ENCODE results near the gene FFAR3.

Gene FFAR3

GRCh38 chr19:35342430-35342829, 15.8 kb upstream of the FFAR3 start:
- TF ChIP-seq EZH2 (optimal IDR thresholded peaks at IDR 0.05; ENCODE audit: low read depth, low read length) (no peak), EZH2phosphoT487 (IDR thresholded peaks at IDR 0.05; ENCODE audit: low read length) (no peak), CTCF (IDR thresholded peaks at IDR 0.05; ENCODE audit: low read length) (no peak)
- Histone ChIP-seq H3K9ac (ENCODE audit: low read length) (no peak overlapping the region), H3K27me3 (replicated peaks; ENCODE audit: insufficient read depth, low read length) (peaks cover 93% of the 10 kb centered on the region), H3K4me3 (ENCODE audit: low read length) (no peak overlapping the region), H3K27ac (ENCODE audit: low read length) (no peak overlapping the region), H2AFZ (ENCODE audit: low read length) (no peak overlapping the region), H3K9me2 (replicated peaks; ENCODE audit: insufficient read depth, low read length) (no peaks in the 10 kb centered on the region), H3K79me2 (ENCODE audit: low read length) (no peaks in the 10 kb centered on the region), H4K20me1 (ENCODE audit: insufficient read depth, low read length) (no peaks in the 10 kb centered on the region), H3K4me2 (ENCODE audit: low read depth, low read length) (no peak overlapping the region), H3K9me3 (replicated peaks; ENCODE audit: insufficient read depth, low read length) (no peaks in the 10 kb centered on the region), H3K4me1 (ENCODE audit: low read length) (no peaks in the 10 kb centered on the region), H3F3A (ENCODE audit: insufficient read depth, low read length) (no peaks in the 10 kb centered on the region), H3K36me3 (replicated peaks; ENCODE audit: insufficient read depth, low read length) (no peaks in the 10 kb centered on the region)
- DNase-seq, result no peak

- Histone ChIP-seq H3K79me2 (ENCODE audit: low read length) (no peaks in the 10 kb centered on the region), H3K9me3 (replicated peaks; ENCODE audit: insufficient read depth, low read length) (no peaks in the 10 kb centered on the region), H4K20me1 (ENCODE audit: insufficient read depth, low read length) (no peaks in the 10 kb centered on the region), H3K4me3 (ENCODE audit: low read length) (no peak overlapping the region), H2AFZ (ENCODE audit: low read length) (no peak overlapping the region), H3K9ac (ENCODE audit: low read length) (no peak overlapping the region), H3K9me2 (replicated peaks; ENCODE audit: insufficient read depth, low read length) (no peaks in the 10 kb centered on the region), H3K4me2 (ENCODE audit: low read depth, low read length) (no peak overlapping the region), H3K4me1 (ENCODE audit: low read length) (no peaks in the 10 kb centered on the region), H3F3A (ENCODE audit: insufficient read depth, low read length) (no peaks in the 10 kb centered on the region), H3K27ac (ENCODE audit: low read length) (no peak overlapping the region), H3K27me3 (replicated peaks; ENCODE audit: insufficient read depth, low read length) (peaks cover 97% of the 10 kb centered on the region), H3K36me3 (replicated peaks; ENCODE audit: insufficient read depth, low read length) (no peaks in the 10 kb centered on the region)
- no peak for DNase-seq
- TF ChIP-seq CTCF (IDR thresholded peaks at IDR 0.05; ENCODE audit: low read length), result no peak
- no peak for TF ChIP-seq EZH2phosphoT487 (IDR thresholded peaks at IDR 0.05; ENCODE audit: low read length)
Measured at GRCh38 chr19:35344511-35345031, 13.7 kb upstream of the FFAR3 start.

GRCh38 chr19:35345671-35346111, 12.6 kb upstream of the FFAR3 start:
- Histone ChIP-seq H3K27me3 (replicated peaks; ENCODE audit: insufficient read depth, low read length) (peaks cover 95% of the 10 kb centered on the region), H3K4me1 (ENCODE audit: low read length) (no peaks in the 10 kb centered on the region), H3K9me3 (replicated peaks; ENCODE audit: insufficient read depth, low read length) (no peaks in the 10 kb centered on the region), H3F3A (ENCODE audit: insufficient read depth, low read length) (no peaks in the 10 kb centered on the region), H3K9ac (ENCODE audit: low read length) (no peak overlapping the region), H3K27ac (ENCODE audit: low read length) (no peak overlapping the region), H4K20me1 (ENCODE audit: insufficient read depth, low read length) (no peaks in the 10 kb centered on the region), H3K4me3 (ENCODE audit: low read length) (no peak overlapping the region), H2AFZ (ENCODE audit: low read length) (no peak overlapping the region), H3K9me2 (replicated peaks; ENCODE audit: insufficient read depth, low read length) (no peaks in the 10 kb centered on the region), H3K4me2 (ENCODE audit: low read depth, low read length) (no peak overlapping the region), H3K79me2 (ENCODE audit: low read length) (no peaks in the 10 kb centered on the region), H3K36me3 (replicated peaks; ENCODE audit: insufficient read depth, low read length) (no peaks in the 10 kb centered on the region)
- DNase-seq, result no peak
- TF ChIP-seq CTCF (IDR thresholded peaks at IDR 0.05; ENCODE audit: low read length) (no peak), EZH2phosphoT487 (IDR thresholded peaks at IDR 0.05; ENCODE audit: low read length) (no peak), EZH2 (optimal IDR thresholded peaks at IDR 0.05; ENCODE audit: low read depth, low read length) (no peak)

Measured in MM.1S (cell line).